ENCODE measurements around the gene OTOP3.

- no peak for TF ChIP-seq CTCF (IDR thresholded peaks at IDR 0.05)
- no peak for TF ChIP-seq ZFX (IDR thresholded peaks at IDR 0.05; ENCODE audit: borderline replicate concordance)
Measured at GRCh38 chr17:74975943-74976342, 40.2 kb downstream of the OTOP3 start.
